ENCODE results near the gene PHTF2. TPM values are rescaled to one million over a fixed set of nuclear protein-coding genes. Genes with fewer than 3 reads are reported as not detected.
A peak's percentile ranks its signal among the peaks of the same experiment; 100 is the strongest.

PHTF2 gene
- total and polyA plus RNA-seq, 8 donors, result 16.2 to 40.8 (median 30.5) TPM

DNA sequence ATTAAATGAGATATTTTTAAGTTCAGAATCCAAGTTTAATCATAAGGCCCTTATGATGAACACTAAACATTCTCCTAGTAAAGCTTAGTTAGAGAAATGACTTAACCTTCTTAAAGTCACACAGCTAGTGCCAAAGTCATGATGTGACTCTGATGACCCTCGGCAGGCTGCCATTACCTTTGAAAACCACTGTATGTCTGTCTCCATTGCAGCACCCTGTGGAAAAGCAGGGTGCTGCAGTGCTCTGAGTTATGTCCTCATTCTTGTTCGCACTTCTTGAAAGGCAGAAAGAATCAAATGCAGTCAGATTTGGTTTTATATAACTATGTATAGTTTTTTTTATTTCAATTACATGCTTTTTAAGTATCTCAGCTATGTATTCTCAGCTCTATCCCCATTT, 105.0 kb downstream of the PHTF2 start:
- intact Hi-C loops (cut with DNase I), result no loop called here
- Histone ChIP-seq H3K36me3 (peaks cover 0 to 3% of the 10 kb centered on the region in 2 donors), H3K27ac (no peak overlapping the region), H3K27me3 (no peaks in the 10 kb centered on the region), H3K4me1 (peaks cover 0 to 5% of the 10 kb centered on the region in 2 donors), H3K4me3 (no peak overlapping the region), H3K9me3 (no peaks in the 10 kb centered on the region)
- TF ChIP-seq, protein P1, sequence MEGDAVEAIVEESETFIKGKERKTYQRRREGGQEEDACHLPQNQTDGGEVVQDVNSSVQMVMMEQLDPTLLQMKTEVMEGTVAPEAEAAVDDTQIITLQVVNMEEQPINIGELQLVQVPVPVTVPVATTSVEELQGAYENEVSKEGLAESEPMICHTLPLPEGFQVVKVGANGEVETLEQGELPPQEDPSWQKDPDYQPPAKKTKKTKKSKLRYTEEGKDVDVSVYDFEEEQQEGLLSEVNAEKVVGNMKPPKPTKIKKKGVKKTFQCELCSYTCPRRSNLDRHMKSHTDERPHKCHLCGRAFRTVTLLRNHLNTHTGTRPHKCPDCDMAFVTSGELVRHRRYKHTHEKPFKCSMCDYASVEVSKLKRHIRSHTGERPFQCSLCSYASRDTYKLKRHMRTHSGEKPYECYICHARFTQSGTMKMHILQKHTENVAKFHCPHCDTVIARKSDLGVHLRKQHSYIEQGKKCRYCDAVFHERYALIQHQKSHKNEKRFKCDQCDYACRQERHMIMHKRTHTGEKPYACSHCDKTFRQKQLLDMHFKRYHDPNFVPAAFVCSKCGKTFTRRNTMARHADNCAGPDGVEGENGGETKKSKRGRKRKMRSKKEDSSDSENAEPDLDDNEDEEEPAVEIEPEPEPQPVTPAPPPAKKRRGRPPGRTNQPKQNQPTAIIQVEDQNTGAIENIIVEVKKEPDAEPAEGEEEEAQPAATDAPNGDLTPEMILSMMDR (IDR thresholded peaks at IDR 0.05), result no peak
- no peak for DNase-seq
- ATAC-seq, result peak; percentile 22

DNA sequence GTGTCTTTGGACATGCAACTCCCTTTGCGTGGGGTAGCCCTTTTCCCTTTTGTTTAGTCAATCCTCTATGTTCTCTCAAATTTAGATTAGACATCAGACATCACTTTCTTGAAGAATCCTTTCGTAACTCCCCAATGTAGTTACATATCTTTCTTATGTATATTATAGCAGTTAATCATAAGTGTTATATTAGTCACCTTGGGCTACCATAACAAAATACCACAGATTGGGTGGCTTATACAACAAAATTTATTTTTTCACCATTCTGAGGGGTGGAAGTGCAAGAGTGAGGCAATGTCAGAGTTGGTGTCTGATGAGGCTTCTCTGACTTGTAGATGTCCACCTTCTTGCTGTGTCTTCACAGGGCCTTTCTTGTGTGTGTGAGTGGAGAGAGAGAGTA, 105.7 kb downstream of the PHTF2 start:
- peaks cover 0 to 5% of the 10 kb centered on the region in 2 donors for H3K4me1 ChIP-seq
- TF ChIP-seq, protein P1 (IDR thresholded peaks at IDR 0.05), result no peak
- H3K36me3 ChIP-seq, result peaks cover 0 to 3% of the 10 kb centered on the region in 2 donors
- no peak overlapping the region for H3K27ac ChIP-seq
- ATAC-seq, result no peak
- intact Hi-C loops (cut with DNase I), result no loop called here
- H3K27me3 ChIP-seq, result no peaks in the 10 kb centered on the region
- H3K9me3 ChIP-seq, result no peaks in the 10 kb centered on the region
- no peak overlapping the region for H3K4me3 ChIP-seq
- DNase-seq, result no peak

DNA sequence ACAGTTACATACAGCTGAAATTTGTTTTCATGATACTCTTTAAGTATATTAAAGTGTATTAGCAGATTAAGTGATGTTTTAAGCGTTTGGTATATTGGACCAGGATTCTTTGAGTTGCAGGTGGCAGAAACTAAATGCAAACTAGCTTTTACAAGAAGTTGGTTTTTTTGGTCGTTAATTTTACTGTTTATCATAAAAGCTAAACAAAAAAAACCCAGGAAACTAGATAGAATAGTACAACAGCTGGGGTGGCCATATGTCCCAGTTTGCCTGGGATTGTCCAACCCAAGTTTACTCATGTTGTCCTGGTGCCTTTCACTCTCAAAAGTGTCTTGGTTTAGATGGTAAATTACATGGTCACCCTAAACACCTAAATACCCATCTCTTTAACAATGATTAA, 108.7 kb downstream of the PHTF2 start:
- no peak overlapping the region for H3K27ac ChIP-seq
- TF ChIP-seq, protein P1 (IDR thresholded peaks at IDR 0.05), result no peak
- peaks cover 0 to 13% of the 10 kb centered on the region in 2 donors for H3K36me3 ChIP-seq
- no peaks in the 10 kb centered on the region for H3K9me3 ChIP-seq
- DNase-seq (no peak), ATAC-seq (no peak)
- intact Hi-C loops (cut with DNase I), result no loop called here
- no peak overlapping the region for H3K4me3 ChIP-seq
- H3K4me1 ChIP-seq, result peaks cover 0 to 5% of the 10 kb centered on the region in 2 donors
- no peaks in the 10 kb centered on the region for H3K27me3 ChIP-seq

DNA sequence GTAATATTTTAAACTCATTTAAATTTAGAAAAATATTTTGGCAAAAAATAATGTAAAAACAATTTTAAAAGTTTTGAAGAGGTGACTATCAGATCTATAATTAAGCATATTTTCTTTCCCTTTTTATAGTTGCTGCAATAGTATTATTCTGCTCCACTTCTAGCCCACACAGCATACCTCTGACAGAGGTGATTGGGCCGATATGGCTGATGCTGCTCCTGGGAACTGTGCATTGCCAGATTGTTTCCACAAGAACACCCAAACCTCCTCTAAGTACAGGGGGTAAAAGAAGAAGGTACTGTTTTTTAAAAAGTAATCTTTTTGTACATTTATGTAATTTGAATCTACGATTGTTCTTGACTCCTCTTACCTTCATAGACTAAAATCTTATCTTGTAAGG, 110.1 kb downstream of the PHTF2 start:
- peaks cover 0 to 13% of the 10 kb centered on the region in 2 donors for H3K36me3 ChIP-seq
- no peak overlapping the region for H3K4me3 ChIP-seq
- intact Hi-C loops (cut with DNase I), result no loop called here
- no peaks in the 10 kb centered on the region for H3K9me3 ChIP-seq
- peaks cover 0 to 5% of the 10 kb centered on the region in 2 donors for H3K4me1 ChIP-seq
- TF ChIP-seq, protein P1 (IDR thresholded peaks at IDR 0.05), result no peak
- ATAC-seq (no peak), DNase-seq (no peak)
- H3K27me3 ChIP-seq, result no peaks in the 10 kb centered on the region
- H3K27ac ChIP-seq, result no peak overlapping the region

DNA sequence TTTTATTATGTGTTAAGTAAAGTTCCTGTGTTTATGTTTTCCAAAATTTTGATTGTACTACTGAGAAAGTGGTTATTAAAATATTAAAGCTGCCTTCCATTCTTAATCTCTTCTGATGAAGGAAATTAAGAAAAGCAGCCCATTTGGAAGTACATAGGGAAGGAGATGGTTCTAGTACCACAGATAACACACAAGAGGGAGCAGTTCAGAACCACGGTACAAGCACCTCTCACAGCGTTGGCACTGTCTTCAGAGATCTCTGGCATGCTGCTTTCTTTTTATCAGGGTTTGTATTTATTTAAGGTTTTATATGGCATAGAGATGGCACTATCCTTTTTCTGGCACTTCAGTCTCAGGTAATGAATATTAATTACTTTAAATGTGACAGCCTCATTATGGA, 111.6 kb downstream of the PHTF2 start:
- H3K36me3 ChIP-seq, result peaks cover 0 to 13% of the 10 kb centered on the region in 2 donors
- intact Hi-C loops (cut with DNase I), result no loop called here
- H3K27me3 ChIP-seq, result no peaks in the 10 kb centered on the region
- H3K4me1 ChIP-seq, result peaks cover 0 to 5% of the 10 kb centered on the region in 2 donors
- H3K9me3 ChIP-seq, result no peaks in the 10 kb centered on the region
- no peak overlapping the region for H3K4me3 ChIP-seq
- ATAC-seq, result no peak
- DNase-seq, result no peak
- no peak overlapping the region for H3K27ac ChIP-seq
- TF ChIP-seq, protein P1 (IDR thresholded peaks at IDR 0.05), result no peak
